AG10803 (cell line): ENCODE measurements around the gene KCTD3.

Source experiments
- DNase-seq: peaks from one replicate; pipeline ENCODE4 v3.0.0; 2010; ENCODE audit warnings: low read depth
- H3K4me3 ChIP-seq: 2 replicates; pipeline ENCODE4 v1.5.1; 2011; ENCODE audit warnings: mild to moderate bottlenecking, low read length, control low read depth
- CTCF ChIP-seq: conservative IDR thresholded peaks from 2 replicates; pipeline ENCODE4 v1.5.1; 2011; ENCODE audit warnings: mild to moderate bottlenecking, low read length, control low read depth, inconsistent platforms

The KCTD3 gene

GRCh38 chr1:215594640-215595039, 27.5 kb downstream of the KCTD3 start:
- H3K4me3 ChIP-seq, result no peak overlapping the region
- peak; percentile 7 for DNase-seq
- TF ChIP-seq CTCF, result no peak

DNA sequence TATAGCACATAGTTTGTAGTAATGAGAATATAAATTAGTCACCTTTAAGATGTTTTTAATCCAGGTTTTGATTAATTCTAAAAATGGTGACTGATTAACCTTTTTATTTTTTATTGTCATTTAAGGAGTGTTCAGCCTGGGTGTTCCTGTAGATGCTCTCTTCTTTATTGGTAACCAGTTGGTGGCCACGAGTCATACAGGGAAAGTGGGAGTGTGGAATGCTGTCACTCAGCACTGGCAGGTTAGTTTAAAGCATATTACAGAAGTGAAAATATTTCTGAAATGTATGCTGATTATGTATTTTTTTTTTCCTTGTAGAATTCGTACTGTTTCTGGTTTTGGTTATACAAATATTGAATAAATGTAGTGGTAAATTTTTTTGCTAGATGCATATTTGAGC, 28.1 kb downstream of the KCTD3 start:
- H3K4me3 ChIP-seq, result no peak overlapping the region
- TF ChIP-seq CTCF, result no peak
- peak; percentile 39 for DNase-seq

GRCh38 chr1:215597961-215598360, 30.9 kb downstream of the KCTD3 start:
- TF ChIP-seq CTCF, result no peak
- no peak for DNase-seq
- H3K4me3 ChIP-seq, result no peak overlapping the region

- H3K4me3 ChIP-seq, result no peak overlapping the region
- peak; percentile 35 for DNase-seq
- TF ChIP-seq CTCF, result no peak
Measured at GRCh38 chr1:215599418-215600074, 32.4 kb downstream of the KCTD3 start.

DNA sequence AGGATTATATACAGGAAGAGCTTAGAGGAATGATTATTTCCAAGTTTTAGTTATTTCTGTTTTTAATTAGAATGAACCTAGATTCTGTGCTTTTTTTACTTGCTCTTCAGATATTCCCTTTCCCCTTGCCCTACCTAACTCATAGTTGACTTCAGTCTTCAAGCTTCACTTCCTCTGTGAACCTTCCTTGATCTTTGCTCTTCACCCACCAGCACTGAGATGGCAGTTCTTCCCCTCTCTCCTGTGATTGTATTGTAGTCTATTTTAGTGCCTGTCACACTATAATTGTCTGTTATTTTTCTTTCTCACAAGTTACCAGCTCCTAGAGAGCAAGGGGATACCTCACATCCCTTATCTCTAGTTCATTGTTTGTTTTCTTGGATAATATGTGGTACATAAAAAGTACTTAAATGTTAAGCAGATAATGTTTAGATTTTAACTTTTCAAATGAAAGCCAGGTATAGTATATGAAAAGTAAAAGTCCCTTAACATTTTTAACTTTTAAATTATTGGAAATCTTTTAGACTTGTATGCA, 33.2 kb downstream of the KCTD3 start:
- DNase-seq, result no peak
- H3K4me3 ChIP-seq, result no peak overlapping the region
- no peak for TF ChIP-seq CTCF

- H3K4me3 ChIP-seq, result no peak overlapping the region
- DNase-seq, result no peak
- TF ChIP-seq CTCF, result no peak
Measured at GRCh38 chr1:215600867-215601266, 33.8 kb downstream of the KCTD3 start.

- TF ChIP-seq CTCF, result no peak
- H3K4me3 ChIP-seq, result no peak overlapping the region
- no peak for DNase-seq
Measured at GRCh38 chr1:215601276-215601675, 34.2 kb downstream of the KCTD3 start.
